Measurements from ENCODE around the gene TFPT.

DNA sequence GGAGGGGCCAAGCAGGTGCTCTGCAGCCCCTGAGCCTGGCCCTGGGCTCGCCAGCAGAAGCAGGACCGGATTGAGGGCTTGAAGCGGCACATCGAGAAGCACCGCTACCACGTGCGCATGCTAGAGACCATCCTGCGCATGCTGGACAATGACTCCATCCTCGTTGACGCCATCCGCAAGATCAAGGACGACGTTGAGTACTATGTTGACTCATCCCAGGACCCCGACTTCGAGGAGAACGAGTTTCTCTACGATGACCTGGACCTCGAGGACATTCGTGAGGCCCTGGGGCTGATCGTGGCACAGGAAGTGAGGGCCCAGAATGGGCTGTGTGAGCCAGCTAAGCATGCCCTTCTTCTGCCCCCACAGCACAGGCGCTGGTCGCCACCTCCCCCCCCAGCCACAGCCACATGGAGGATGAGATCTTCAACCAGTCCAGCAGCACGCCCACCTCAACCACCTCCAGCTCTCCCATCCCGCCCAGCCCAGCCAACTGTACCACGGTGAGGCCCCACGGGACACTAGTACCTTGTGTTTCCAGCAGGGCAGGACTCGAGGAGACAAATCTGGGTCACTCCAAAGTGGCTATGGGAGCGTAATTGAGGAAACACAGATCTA lies 30.2 kb upstream of the TFPT start:
- no peak for TF ChIP-seq ZKSCAN1 (IDR thresholded peaks at IDR 0.05; ENCODE audit: low read length)
- TF ChIP-seq ZNF235 (CRISPR knock-in tag; IDR thresholded peaks at IDR 0.05; ENCODE audit: borderline replicate concordance) = no peak
- TF ChIP-seq NR1H2 (CRISPR knock-in tag; IDR thresholded peaks at IDR 0.05; ENCODE audit: borderline replicate concordance, low read depth) = no peak
- no peak for TF ChIP-seq NFRKB (IDR thresholded peaks at IDR 0.05)
- TF ChIP-seq KAT7 (CRISPR knock-in tag; IDR thresholded peaks at IDR 0.05; ENCODE audit: borderline replicate concordance) = no peak
- TF ChIP-seq MAFG (CRISPR knock-in tag; IDR thresholded peaks at IDR 0.05) = no peak
- TF ChIP-seq CEBPB (IDR thresholded peaks at IDR 0.05; ENCODE audit: borderline replicate concordance, low read depth, low read length) = no peak
- TF ChIP-seq CC2D1A (CRISPR knock-in tag; IDR thresholded peaks at IDR 0.05) = no peak
- TF ChIP-seq ZNF274 (CRISPR knock-in tag; IDR thresholded peaks at IDR 0.05) = no peak
- TF ChIP-seq, protein P1, sequence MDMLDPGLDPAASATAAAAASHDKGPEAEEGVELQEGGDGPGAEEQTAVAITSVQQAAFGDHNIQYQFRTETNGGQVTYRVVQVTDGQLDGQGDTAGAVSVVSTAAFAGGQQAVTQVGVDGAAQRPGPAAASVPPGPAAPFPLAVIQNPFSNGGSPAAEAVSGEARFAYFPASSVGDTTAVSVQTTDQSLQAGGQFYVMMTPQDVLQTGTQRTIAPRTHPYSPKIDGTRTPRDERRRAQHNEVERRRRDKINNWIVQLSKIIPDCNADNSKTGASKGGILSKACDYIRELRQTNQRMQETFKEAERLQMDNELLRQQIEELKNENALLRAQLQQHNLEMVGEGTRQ (IDR thresholded peaks at IDR 0.05; ENCODE audit: low read depth, low read length) = no peak
- TF ChIP-seq, protein P1 (CRISPR knock-in tag; IDR thresholded peaks at IDR 0.05; ENCODE audit: borderline replicate concordance) = no peak
- TF ChIP-seq, protein P2, sequence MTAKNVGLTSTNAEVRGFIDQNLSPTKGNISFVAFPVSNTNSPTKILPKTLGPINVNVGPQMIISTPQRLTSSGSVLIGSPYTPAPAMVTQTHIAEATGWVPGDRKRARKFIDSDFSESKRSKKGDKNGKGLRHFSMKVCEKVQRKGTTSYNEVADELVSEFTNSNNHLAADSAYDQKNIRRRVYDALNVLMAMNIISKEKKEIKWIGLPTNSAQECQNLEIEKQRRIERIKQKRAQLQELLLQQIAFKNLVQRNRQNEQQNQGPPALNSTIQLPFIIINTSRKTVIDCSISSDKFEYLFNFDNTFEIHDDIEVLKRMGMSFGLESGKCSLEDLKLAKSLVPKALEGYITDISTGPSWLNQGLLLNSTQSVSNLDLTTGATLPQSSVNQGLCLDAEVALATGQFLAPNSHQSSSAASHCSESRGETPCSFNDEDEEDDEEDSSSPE (CRISPR knock-in tag; IDR thresholded peaks at IDR 0.05) = no peak
- TF ChIP-seq TP53 (CRISPR knock-in tag; conservative IDR thresholded peaks at IDR 0.05) = no peak
